Prostate gland (tissue), 2 donors: ENCODE results near the gene COLQ. TPM values are rescaled to one million over a fixed set of nuclear protein-coding genes. Genes with fewer than 3 reads are reported as not detected.
"Not testable (repeated sequence)": the region's sequence is repeated elsewhere in the genome, so short reads cannot be mapped to it uniquely, and the experiment has no call there.

Experiments used
- DNase-seq: peaks from one replicate; pipeline ENCODE4 v3.0.0-alpha.2; 2019; ENCODE audit warnings: low spot score
- H3K27ac ChIP-seq, 2 donors: fragments of 200-600 bp; sonication (generic); 2 replicates each; pipeline ENCODE4 v1.5.1; 2017 to 2019
- H3K27me3 ChIP-seq: fragments of 200-600 bp; sonication (generic); replicated peaks from 2 replicates; pipeline ENCODE4 v1.5.1; 2019; ENCODE audit not compliant: insufficient read depth
- H3K36me3 ChIP-seq, 2 donors: fragments of 200-600 bp; sonication (generic); 1 replicate in 1 of 2; 2 replicates in 1 of 2; pipeline versions ENCODE4 v1.5.1 to v1.8.1; 2017 to 2019
- H3K4me1 ChIP-seq: fragments of 200-600 bp; sonication (generic); replicated peaks from 2 replicates; pipeline ENCODE4 v1.5.1; 2019
- H3K4me3 ChIP-seq, 2 donors: fragments of 200-600 bp; sonication (generic); 2 replicates each; pipeline ENCODE4 v1.5.1; 2017 to 2019
- H3K9me3 ChIP-seq: fragments of 200-600 bp; sonication (generic); 2 replicates; pipeline ENCODE4 v1.5.1; 2017
- CTCF ChIP-seq, 4 experiments: fragments of 200-600 bp in 2 of 4; fragments of 450-650 bp in 2 of 4; sonication (generic) in 2 of 4; IDR thresholded peaks; 1 replicate in 3 of 4; 2 replicates in 1 of 4; pipeline ENCODE4 v1.5.1; 2016 to 2019; ENCODE audit warnings: antibody characterized with exemption in 4 of 4, mild to moderate bottlenecking in 2 of 4, moderate library complexity in 2 of 4
- POLR2A ChIP-seq: fragments of 450-650 bp; IDR thresholded peaks from one replicate; pipeline ENCODE4 v1.6.1; 2016; ENCODE audit warnings: antibody characterized with exemption, mild to moderate bottlenecking
- POLR2AphosphoS5 ChIP-seq: sonication (generic); formaldehyde crosslinking; IDR thresholded peaks from one replicate; pipeline ENCODE4 v1.6.1; 2017; ENCODE audit warnings: antibody characterized with exemption
- WGBS: methylation state at CpG from one replicate; pipeline ENCODE4 v1.1.5; 2018; 5-methylcytosine and 5-hydroxymethylcytosine counted together
- intact Hi-C: fragments of 100-400 bp; cut with DNase I; formaldehyde crosslinking; loops from one replicate; pipeline ENCODE4 v1.14.2; 2022
- total RNA-seq, 2 donors: library from RNA; depleted of rRNA; stranded (reverse); fragments of >200 nt; gene quantifications; one replicate each; pipeline ENCODE4 v1.1.0, GENCODE V29; 2016

Gene COLQ
- total RNA-seq, 2 donors from 2014 or later: 0.87 to 3.9 TPM

- Histone ChIP-seq H3K4me3 (no peak overlapping the region), H3K9me3 (no peaks in the 10 kb centered on the region), H3K27ac (no peak overlapping the region), H3K4me1 (no peaks in the 10 kb centered on the region), H3K27me3 (no peaks in the 10 kb centered on the region), H3K36me3 (no peaks in the 10 kb centered on the region)
- intact Hi-C loops: no loop called here
- 96% methylated on average over 2 of the region's 2 CpGs for WGBS
- TF ChIP-seq POLR2A (no peak), CTCF (IDR thresholded peaks at IDR 0.05) (no peak), POLR2AphosphoS5 (no peak)
- no peak for DNase-seq
Observed at GRCh38 chr3:15490158-15490557, 31.3 kb downstream of the COLQ start.

- Histone ChIP-seq H3K9me3 (no peaks in the 10 kb centered on the region), H3K4me1 (no peaks in the 10 kb centered on the region), H3K4me3 (no peak overlapping the region), H3K27ac (no peak overlapping the region), H3K27me3 (no peaks in the 10 kb centered on the region), H3K36me3 (no peaks in the 10 kb centered on the region)
- TF ChIP-seq POLR2A: no peak
- no peak for TF ChIP-seq CTCF (IDR thresholded peaks at IDR 0.05)
- TF ChIP-seq POLR2AphosphoS5: no peak
- DNase-seq: no peak
- WGBS: 93% methylated on average over 9 of the region's 9 CpGs
- intact Hi-C loops: no loop called here
Observed at GRCh38 chr3:15488002-15488401, 33.5 kb downstream of the COLQ start.

GRCh38 chr3:15486979-15487378, 34.5 kb downstream of the COLQ start:
- Histone ChIP-seq H3K27ac (no peak overlapping the region), H3K27me3 (no peaks in the 10 kb centered on the region), H3K4me3 (no peak overlapping the region), H3K4me1 (no peaks in the 10 kb centered on the region), H3K9me3 (no peaks in the 10 kb centered on the region), H3K36me3 (no peaks in the 10 kb centered on the region)
- intact Hi-C loops: no loop called here
- no peak for TF ChIP-seq POLR2A
- DNase-seq: no peak
- WGBS: 91% methylated on average over 4 of the region's 4 CpGs

DNA sequence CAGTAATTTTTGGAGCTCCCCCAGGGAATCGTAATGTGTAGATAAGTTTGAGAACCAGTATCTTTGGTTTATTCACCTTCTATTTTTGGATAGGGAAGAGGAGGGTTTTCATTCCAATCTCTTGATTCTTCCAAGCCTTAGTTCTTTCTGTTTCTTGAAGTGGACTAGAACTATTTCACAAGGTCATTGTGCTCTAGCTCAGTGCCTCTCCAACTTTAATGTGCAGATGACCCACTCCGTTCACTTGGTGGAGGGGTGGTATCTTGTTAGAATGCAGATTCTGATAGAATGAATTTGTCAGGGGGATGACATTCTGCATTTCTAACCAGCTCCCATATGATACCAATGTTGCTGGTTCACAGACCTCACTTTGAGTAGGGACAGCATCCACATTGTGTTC, 35.5 kb downstream of the COLQ start:
- Histone ChIP-seq H3K4me3 (no peak overlapping the region), H3K27me3 (no peaks in the 10 kb centered on the region), H3K4me1 (no peaks in the 10 kb centered on the region), H3K27ac (no peak overlapping the region), H3K9me3 (no peaks in the 10 kb centered on the region), H3K36me3 (no peaks in the 10 kb centered on the region)
- WGBS: 91% methylated on average over 2 of the region's 2 CpGs
- TF ChIP-seq POLR2AphosphoS5: no peak
- no peak for TF ChIP-seq CTCF (IDR thresholded peaks at IDR 0.05)
- no peak for TF ChIP-seq POLR2A
- intact Hi-C loops: no loop called here
- no peak for DNase-seq

- H3K36me3 ChIP-seq, H3K9me3 ChIP-seq, H3K27ac ChIP-seq, DNase-seq, H3K27me3 ChIP-seq, H3K4me3 ChIP-seq, H3K4me1 ChIP-seq, intact Hi-C loops: not testable (repeated sequence)
- WGBS: 98% methylated on average over 6 of the region's 6 CpGs
Observed at GRCh38 chr3:15484551-15484950, 37.0 kb downstream of the COLQ start.

DNA sequence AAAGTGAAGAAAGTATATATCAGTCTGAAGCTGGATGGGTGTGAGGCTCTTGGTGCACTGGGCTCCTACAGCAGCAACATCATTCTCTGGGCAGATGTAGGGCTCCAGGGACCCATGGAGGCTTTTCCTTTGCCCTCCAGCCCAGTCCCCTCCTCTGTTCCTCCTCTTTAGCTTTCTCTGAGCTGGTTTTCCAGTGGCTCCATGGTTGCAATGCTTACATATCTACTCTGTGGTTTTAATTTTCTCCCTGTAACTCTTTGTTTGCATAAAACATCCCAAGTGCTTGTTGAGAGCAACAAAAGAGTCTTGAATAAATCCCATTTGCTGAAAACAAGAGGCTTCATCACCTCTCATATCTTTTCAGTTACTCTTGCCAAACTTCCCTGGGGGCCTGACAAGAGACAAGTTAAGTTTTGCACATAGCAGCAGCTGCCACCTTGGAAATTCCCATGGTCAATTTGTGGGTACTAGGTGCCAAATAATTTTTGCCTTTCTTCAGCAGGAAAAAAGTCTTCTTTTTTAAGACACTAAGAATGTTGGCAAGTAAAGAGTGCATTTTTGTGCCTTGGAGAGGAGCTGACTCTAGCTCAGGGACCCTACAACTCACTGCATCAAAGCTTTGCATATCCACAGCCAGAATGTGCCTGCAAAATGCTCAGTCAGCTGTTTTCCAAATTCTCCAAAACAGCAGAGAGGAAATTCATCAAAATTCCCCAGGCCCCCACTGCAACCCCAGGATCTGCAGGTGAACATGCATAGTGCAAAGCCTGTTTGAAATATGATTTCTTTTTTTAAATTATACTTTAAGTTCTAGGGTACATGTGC, 41.9 kb downstream of the COLQ start:
- Histone ChIP-seq H3K4me3 (no peak overlapping the region), H3K9me3 (no peaks in the 10 kb centered on the region), H3K27ac (no peak overlapping the region), H3K27me3 (no peaks in the 10 kb centered on the region), H3K36me3 (no peaks in the 10 kb centered on the region), H3K4me1 (no peaks in the 10 kb centered on the region)
- TF ChIP-seq POLR2A: no peak
- TF ChIP-seq POLR2AphosphoS5: no peak
- no peak for TF ChIP-seq CTCF (IDR thresholded peaks at IDR 0.05)
- DNase-seq: no peak
- intact Hi-C loops: no loop called here
